ENCODE measurements around the gene TBCK.

Gene TBCK

GRCh38 chr4:106291678-106292077, 24.3 kb downstream of the TBCK start:
- DNase-seq = no peak
- Histone ChIP-seq H3K9me3 (ENCODE audit: control insufficient read depth, low read length) (no peaks in the 10 kb centered on the region), H3K27me3 (replicated peaks; ENCODE audit: control insufficient read depth, insufficient read depth, low read length, poor library complexity, severe bottlenecking) (no peaks in the 10 kb centered on the region), H3K27ac (ENCODE audit: insufficient read depth, low read length, poor library complexity, severe bottlenecking) (no peak overlapping the region), H3K36me3 (ENCODE audit: control insufficient read depth, insufficient read depth, low read length) (peaks cover 24% of the 10 kb centered on the region), H3K4me3 (ENCODE audit: insufficient read depth, low read depth, low read length, poor library complexity, severe bottlenecking) (no peak overlapping the region), H3K4me1 (ENCODE audit: control insufficient read depth, insufficient read depth, low read length, poor library complexity, severe bottlenecking) (no peaks in the 10 kb centered on the region)

GRCh38 chr4:106289737-106290136, 26.3 kb downstream of the TBCK start:
- peaks cover 20% of the 10 kb centered on the region for H3K36me3 ChIP-seq (ENCODE audit: control insufficient read depth, insufficient read depth, low read length)
- no peak overlapping the region for H3K4me3 ChIP-seq (ENCODE audit: insufficient read depth, low read depth, low read length, poor library complexity, severe bottlenecking)
- H3K9me3 ChIP-seq (ENCODE audit: control insufficient read depth, low read length) = no peaks in the 10 kb centered on the region
- no peaks in the 10 kb centered on the region for H3K27me3 ChIP-seq (replicated peaks; ENCODE audit: control insufficient read depth, insufficient read depth, low read length, poor library complexity, severe bottlenecking)
- no peaks in the 10 kb centered on the region for H3K4me1 ChIP-seq (ENCODE audit: control insufficient read depth, insufficient read depth, low read length, poor library complexity, severe bottlenecking)
- no peak for DNase-seq
- no peak overlapping the region for H3K27ac ChIP-seq (ENCODE audit: insufficient read depth, low read length, poor library complexity, severe bottlenecking)

- no peak for DNase-seq
- no peak overlapping the region for H3K4me3 ChIP-seq (ENCODE audit: insufficient read depth, low read depth, low read length, poor library complexity, severe bottlenecking)
- H3K36me3 ChIP-seq (ENCODE audit: control insufficient read depth, insufficient read depth, low read length) = peaks cover 11% of the 10 kb centered on the region
- H3K27ac ChIP-seq (ENCODE audit: insufficient read depth, low read length, poor library complexity, severe bottlenecking) = no peak overlapping the region
- H3K27me3 ChIP-seq (replicated peaks; ENCODE audit: control insufficient read depth, insufficient read depth, low read length, poor library complexity, severe bottlenecking) = no peaks in the 10 kb centered on the region
- no peaks in the 10 kb centered on the region for H3K4me1 ChIP-seq (ENCODE audit: control insufficient read depth, insufficient read depth, low read length, poor library complexity, severe bottlenecking)
- H3K9me3 ChIP-seq (ENCODE audit: control insufficient read depth, low read length) = no peaks in the 10 kb centered on the region
Measured at GRCh38 chr4:106287353-106287969, 28.5 kb downstream of the TBCK start.

GRCh38 chr4:106286611-106287010, 29.4 kb downstream of the TBCK start:
- Histone ChIP-seq H3K4me3 (ENCODE audit: insufficient read depth, low read depth, low read length, poor library complexity, severe bottlenecking) (no peak overlapping the region), H3K27me3 (replicated peaks; ENCODE audit: control insufficient read depth, insufficient read depth, low read length, poor library complexity, severe bottlenecking) (no peaks in the 10 kb centered on the region), H3K27ac (ENCODE audit: insufficient read depth, low read length, poor library complexity, severe bottlenecking) (no peak overlapping the region), H3K9me3 (ENCODE audit: control insufficient read depth, low read length) (no peaks in the 10 kb centered on the region), H3K36me3 (ENCODE audit: control insufficient read depth, insufficient read depth, low read length) (peaks cover 11% of the 10 kb centered on the region), H3K4me1 (ENCODE audit: control insufficient read depth, insufficient read depth, low read length, poor library complexity, severe bottlenecking) (no peaks in the 10 kb centered on the region)
- DNase-seq = no peak

GRCh38 chr4:106284227-106284626, 31.8 kb downstream of the TBCK start:
- Histone ChIP-seq H3K4me1 (ENCODE audit: control insufficient read depth, insufficient read depth, low read length, poor library complexity, severe bottlenecking) (no peaks in the 10 kb centered on the region), H3K9me3 (ENCODE audit: control insufficient read depth, low read length) (no peaks in the 10 kb centered on the region), H3K27ac (ENCODE audit: insufficient read depth, low read length, poor library complexity, severe bottlenecking) (no peak overlapping the region), H3K4me3 (ENCODE audit: insufficient read depth, low read depth, low read length, poor library complexity, severe bottlenecking) (no peak overlapping the region), H3K27me3 (replicated peaks; ENCODE audit: control insufficient read depth, insufficient read depth, low read length, poor library complexity, severe bottlenecking) (no peaks in the 10 kb centered on the region), H3K36me3 (ENCODE audit: control insufficient read depth, insufficient read depth, low read length) (peaks cover 4% of the 10 kb centered on the region)
- DNase-seq = no peak

GRCh38 chr4:106277140-106277675, 38.8 kb downstream of the TBCK start:
- Histone ChIP-seq H3K4me1 (ENCODE audit: control insufficient read depth, insufficient read depth, low read length, poor library complexity, severe bottlenecking) (no peaks in the 10 kb centered on the region), H3K27me3 (replicated peaks; ENCODE audit: control insufficient read depth, insufficient read depth, low read length, poor library complexity, severe bottlenecking) (no peaks in the 10 kb centered on the region), H3K36me3 (ENCODE audit: control insufficient read depth, insufficient read depth, low read length) (no peaks in the 10 kb centered on the region), H3K27ac (ENCODE audit: insufficient read depth, low read length, poor library complexity, severe bottlenecking) (no peak overlapping the region), H3K9me3 (ENCODE audit: control insufficient read depth, low read length) (no peaks in the 10 kb centered on the region), H3K4me3 (ENCODE audit: insufficient read depth, low read depth, low read length, poor library complexity, severe bottlenecking) (no peak overlapping the region)
- DNase-seq = no peak

GRCh38 chr4:106273831-106274230, 42.2 kb downstream of the TBCK start:
- no peaks in the 10 kb centered on the region for H3K36me3 ChIP-seq (ENCODE audit: control insufficient read depth, insufficient read depth, low read length)
- no peak overlapping the region for H3K4me3 ChIP-seq (ENCODE audit: insufficient read depth, low read depth, low read length, poor library complexity, severe bottlenecking)
- no peak for DNase-seq
- H3K9me3 ChIP-seq (ENCODE audit: control insufficient read depth, low read length) = no peaks in the 10 kb centered on the region
- H3K4me1 ChIP-seq (ENCODE audit: control insufficient read depth, insufficient read depth, low read length, poor library complexity, severe bottlenecking) = no peaks in the 10 kb centered on the region
- H3K27me3 ChIP-seq (replicated peaks; ENCODE audit: control insufficient read depth, insufficient read depth, low read length, poor library complexity, severe bottlenecking) = no peaks in the 10 kb centered on the region
- no peak overlapping the region for H3K27ac ChIP-seq (ENCODE audit: insufficient read depth, low read length, poor library complexity, severe bottlenecking)

- H3K27ac ChIP-seq (ENCODE audit: insufficient read depth, low read length, poor library complexity, severe bottlenecking) = no peak overlapping the region
- no peaks in the 10 kb centered on the region for H3K36me3 ChIP-seq (ENCODE audit: control insufficient read depth, insufficient read depth, low read length)
- no peak overlapping the region for H3K4me3 ChIP-seq (ENCODE audit: insufficient read depth, low read depth, low read length, poor library complexity, severe bottlenecking)
- H3K9me3 ChIP-seq (ENCODE audit: control insufficient read depth, low read length) = no peaks in the 10 kb centered on the region
- no peaks in the 10 kb centered on the region for H3K27me3 ChIP-seq (replicated peaks; ENCODE audit: control insufficient read depth, insufficient read depth, low read length, poor library complexity, severe bottlenecking)
- H3K4me1 ChIP-seq (ENCODE audit: control insufficient read depth, insufficient read depth, low read length, poor library complexity, severe bottlenecking) = no peaks in the 10 kb centered on the region
- DNase-seq = no peak
Measured at GRCh38 chr4:106270736-106271135, 45.3 kb downstream of the TBCK start.

- H3K27ac ChIP-seq (ENCODE audit: insufficient read depth, low read length, poor library complexity, severe bottlenecking) = no peak overlapping the region
- no peaks in the 10 kb centered on the region for H3K9me3 ChIP-seq (ENCODE audit: control insufficient read depth, low read length)
- no peaks in the 10 kb centered on the region for H3K36me3 ChIP-seq (ENCODE audit: control insufficient read depth, insufficient read depth, low read length)
- no peak overlapping the region for H3K4me3 ChIP-seq (ENCODE audit: insufficient read depth, low read depth, low read length, poor library complexity, severe bottlenecking)
- DNase-seq = no peak
- no peaks in the 10 kb centered on the region for H3K27me3 ChIP-seq (replicated peaks; ENCODE audit: control insufficient read depth, insufficient read depth, low read length, poor library complexity, severe bottlenecking)
- no peaks in the 10 kb centered on the region for H3K4me1 ChIP-seq (ENCODE audit: control insufficient read depth, insufficient read depth, low read length, poor library complexity, severe bottlenecking)
Measured at GRCh38 chr4:106269711-106270110, 46.3 kb downstream of the TBCK start.

GRCh38 chr4:106268786-106269185, 47.2 kb downstream of the TBCK start:
- no peaks in the 10 kb centered on the region for H3K4me1 ChIP-seq (ENCODE audit: control insufficient read depth, insufficient read depth, low read length, poor library complexity, severe bottlenecking)
- no peak overlapping the region for H3K27ac ChIP-seq (ENCODE audit: insufficient read depth, low read length, poor library complexity, severe bottlenecking)
- DNase-seq = no peak
- no peaks in the 10 kb centered on the region for H3K36me3 ChIP-seq (ENCODE audit: control insufficient read depth, insufficient read depth, low read length)
- H3K27me3 ChIP-seq (replicated peaks; ENCODE audit: control insufficient read depth, insufficient read depth, low read length, poor library complexity, severe bottlenecking) = no peaks in the 10 kb centered on the region
- no peaks in the 10 kb centered on the region for H3K9me3 ChIP-seq (ENCODE audit: control insufficient read depth, low read length)
- H3K4me3 ChIP-seq (ENCODE audit: insufficient read depth, low read depth, low read length, poor library complexity, severe bottlenecking) = no peak overlapping the region

Data from effector memory CD4-positive, alpha-beta T cell (primary cell).